Neural progenitor cell (in vitro differentiated cells): Measurements from ENCODE around the gene ARFGAP1.

Experiments used
- EZH2 ChIP-seq: fragments of 200-600 bp; sonication (generic); IDR thresholded peaks from 2 replicates; pipeline ENCODE4 v1.6.1; 2017; ENCODE audit warnings: antibody characterized with exemption, mild to moderate bottlenecking, moderate library complexity
- TF ChIP-seq, protein P1 (sequence below): fragments of 200-600 bp; sonication (generic); IDR thresholded peaks from 2 replicates; pipeline ENCODE4 v1.5.1; 2017; ENCODE audit warnings: antibody characterized with exemption, mild to moderate bottlenecking

DNA sequence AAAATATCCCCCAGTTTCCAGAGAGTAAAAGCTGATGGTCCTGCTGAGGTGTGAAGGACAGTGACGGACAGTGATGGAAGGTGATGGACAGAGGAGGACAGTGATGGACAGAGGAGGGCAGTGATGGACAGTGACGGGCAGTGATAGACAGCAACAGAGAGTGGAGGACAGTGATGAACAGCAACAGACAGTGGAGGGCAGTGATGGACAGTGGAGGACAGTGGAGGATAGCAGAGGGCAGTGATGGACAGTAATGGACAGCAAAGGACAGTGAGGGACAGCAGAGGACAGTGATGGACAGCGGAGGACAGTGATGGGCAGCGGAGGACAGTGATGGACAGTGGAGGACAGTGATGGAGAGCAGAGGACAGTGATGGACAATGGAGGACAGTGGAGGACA is 15.7 kb upstream of the ARFGAP1 start:
- TF ChIP-seq, protein P1, sequence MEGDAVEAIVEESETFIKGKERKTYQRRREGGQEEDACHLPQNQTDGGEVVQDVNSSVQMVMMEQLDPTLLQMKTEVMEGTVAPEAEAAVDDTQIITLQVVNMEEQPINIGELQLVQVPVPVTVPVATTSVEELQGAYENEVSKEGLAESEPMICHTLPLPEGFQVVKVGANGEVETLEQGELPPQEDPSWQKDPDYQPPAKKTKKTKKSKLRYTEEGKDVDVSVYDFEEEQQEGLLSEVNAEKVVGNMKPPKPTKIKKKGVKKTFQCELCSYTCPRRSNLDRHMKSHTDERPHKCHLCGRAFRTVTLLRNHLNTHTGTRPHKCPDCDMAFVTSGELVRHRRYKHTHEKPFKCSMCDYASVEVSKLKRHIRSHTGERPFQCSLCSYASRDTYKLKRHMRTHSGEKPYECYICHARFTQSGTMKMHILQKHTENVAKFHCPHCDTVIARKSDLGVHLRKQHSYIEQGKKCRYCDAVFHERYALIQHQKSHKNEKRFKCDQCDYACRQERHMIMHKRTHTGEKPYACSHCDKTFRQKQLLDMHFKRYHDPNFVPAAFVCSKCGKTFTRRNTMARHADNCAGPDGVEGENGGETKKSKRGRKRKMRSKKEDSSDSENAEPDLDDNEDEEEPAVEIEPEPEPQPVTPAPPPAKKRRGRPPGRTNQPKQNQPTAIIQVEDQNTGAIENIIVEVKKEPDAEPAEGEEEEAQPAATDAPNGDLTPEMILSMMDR, result no peak
- no peak for TF ChIP-seq EZH2
